Stimulated activated CD8-positive, alpha-beta memory T cell treated with anti-CD3 and anti-CD28 coated beads, Interleukin-7, amount 100 ng/mL, for 1 hour (primary cell): Measurements from ENCODE around the gene SSTR5.
"Not testable (repeated sequence)": the region's sequence is repeated elsewhere in the genome, so short reads cannot be mapped to it uniquely, and the experiment has no call there.

Experiments
- DNase-seq, 2 donors: peaks; one replicate each; pipeline ENCODE4 v3.0.0-alpha.2; 2020; ENCODE audit warnings: low read depth in 2 of 2

Gene SSTR5

DNA sequence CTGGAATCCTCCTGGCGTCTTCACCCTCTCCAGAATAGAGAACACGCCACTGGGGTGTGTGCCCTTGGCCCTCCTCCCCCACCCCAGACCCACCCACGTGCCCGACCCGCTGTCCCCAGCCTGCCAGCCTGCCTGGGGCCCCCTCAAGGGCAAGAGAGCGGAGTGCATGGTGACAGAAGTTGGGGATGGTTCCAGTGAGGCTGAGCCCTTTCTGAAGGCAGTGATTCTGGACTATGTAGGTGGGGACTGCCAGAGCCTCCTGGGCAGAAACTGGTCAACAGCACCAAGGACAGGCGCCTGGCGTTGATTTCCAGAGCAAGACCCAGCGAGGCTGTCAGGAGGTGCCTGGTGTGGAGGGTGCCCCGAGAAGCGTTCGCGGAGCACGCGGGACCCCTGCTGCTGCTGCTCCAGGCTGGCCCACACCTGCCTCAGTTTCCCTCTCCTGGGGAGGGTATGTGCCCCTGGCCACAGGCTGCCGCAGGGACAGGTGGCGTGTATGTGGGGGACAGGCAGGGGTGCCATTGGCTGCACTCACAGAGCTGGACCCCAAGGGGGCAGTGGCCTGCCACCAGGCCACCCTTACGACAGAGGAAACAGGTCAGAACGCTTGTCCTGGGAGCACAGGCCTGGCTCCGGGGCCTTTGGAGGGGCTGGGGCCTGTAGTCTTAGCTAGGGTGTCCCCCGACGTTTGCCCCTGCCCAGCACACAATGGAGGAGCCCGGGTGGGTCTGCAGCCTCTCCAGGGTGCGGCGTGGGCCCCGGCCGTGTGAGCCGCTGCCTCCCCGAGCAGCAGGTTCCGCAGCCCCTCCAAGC, 1.2 kb downstream of the SSTR5 start:
- no peak for DNase-seq

DNA sequence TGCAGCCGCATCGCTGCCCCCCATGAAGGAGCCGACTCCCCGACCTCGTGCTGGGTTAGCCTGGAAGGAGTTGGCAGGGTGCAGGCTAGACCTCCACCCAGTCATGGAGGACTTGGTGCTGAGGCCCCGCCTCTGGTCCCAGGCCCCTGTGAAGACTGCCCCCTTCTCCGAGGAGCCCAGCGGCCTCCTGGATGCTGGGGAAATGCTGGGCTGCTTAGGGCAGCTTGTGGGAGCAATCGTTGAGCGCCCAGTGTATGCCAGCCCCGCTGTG, 1.8 kb downstream of the SSTR5 start:
- DNase-seq: no peak

GRCh38 chr16:1075546-1075945, 3.0 kb downstream of the SSTR5 start:
- DNase-seq: no peak

DNA sequence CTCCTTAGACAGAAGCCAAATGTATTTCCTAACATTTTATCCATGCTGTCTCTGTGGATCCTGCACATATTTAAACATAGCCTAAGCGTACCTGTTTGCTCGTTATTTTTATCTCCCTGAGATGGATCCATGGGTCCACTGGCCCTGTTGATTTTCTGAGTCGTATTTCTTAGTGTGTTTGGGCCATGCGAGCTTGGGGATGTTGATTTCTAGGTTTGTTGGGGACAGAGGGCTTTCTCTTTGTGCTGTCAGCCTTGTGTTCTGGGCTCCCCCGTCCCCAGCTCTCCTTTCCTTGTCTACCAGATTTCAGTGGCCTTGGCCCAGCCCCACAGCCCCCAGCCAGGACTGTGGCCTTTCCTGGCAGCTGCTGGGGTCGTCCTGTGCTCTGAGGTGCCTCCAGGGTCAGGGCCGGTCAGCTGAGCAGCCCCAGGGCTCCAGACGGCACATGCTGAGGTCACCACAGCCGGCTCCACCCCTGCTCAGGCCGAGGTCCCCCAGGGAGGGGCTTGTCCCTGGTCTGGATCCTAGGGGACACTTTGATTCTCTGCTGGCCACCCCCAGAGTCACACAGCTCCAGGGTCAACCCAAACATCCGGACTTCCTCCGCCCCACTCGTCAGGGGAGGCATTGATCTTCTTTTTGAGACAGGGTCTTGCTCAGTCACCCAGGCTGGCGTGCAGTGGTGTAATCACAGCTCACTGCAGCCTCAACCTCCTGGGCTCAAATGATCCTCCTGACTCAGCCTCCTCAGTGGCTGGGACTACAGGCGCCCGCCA, 4.4 kb downstream of the SSTR5 start:
- DNase-seq: no peak

DNA sequence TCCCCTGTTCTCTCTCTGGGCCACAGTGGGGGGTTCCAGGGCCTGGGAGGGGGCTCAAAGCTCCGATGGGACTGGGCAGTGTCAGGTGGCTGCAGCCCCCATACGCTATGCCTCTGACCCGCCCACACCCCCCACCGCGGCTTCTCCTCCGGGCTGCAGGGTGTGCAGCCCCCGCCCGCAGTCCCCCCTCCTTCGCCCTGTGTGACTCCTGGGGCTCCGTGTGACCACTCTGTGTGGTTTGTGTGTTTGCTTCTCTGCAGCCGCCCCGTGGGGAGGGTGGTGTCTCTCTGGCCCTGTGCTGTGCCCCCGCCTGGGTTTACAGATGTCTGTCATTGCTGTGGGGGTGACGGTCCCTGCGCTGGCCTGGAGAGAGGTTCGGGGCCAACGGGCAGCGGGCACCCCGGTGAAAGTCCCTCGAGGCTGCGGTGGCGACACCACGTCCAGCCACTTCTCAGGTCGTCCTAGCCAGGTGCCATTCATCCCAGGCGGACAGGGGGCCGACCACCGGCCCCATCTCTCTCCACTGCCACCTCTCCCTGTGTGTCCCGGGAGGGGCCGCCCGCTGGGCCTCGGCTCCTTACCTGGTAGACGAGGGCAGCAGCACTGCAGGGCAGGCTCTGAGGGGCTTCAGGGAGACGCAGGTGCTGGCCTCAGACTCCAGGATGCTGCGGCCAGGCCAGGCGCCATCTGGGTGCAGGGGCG, 5.5 kb downstream of the SSTR5 start:
- DNase-seq: no peak

DNA sequence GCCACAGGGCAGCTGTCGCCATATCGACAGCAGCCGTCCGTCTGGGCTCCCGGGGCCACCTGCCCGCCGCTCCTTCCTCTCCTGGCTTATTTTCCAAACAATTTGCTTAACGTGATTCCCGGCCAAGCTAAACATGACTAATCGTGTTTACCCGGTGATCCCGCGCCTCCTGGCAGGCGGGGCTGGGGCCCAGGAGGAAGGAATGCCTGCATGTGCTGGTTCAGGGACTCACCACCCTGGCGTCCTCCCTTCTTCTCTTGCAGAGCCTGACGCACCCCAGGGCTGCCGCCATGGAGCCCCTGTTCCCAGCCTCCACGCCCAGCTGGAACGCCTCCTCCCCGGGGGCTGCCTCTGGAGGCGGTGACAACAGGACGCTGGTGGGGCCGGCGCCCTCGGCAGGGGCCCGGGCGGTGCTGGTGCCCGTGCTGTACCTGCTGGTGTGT, 6.1 kb downstream of the SSTR5 start:
- no peak for DNase-seq

GRCh38 chr16:1079341-1079740, 6.8 kb downstream of the SSTR5 start:
- DNase-seq: no peak

DNA sequence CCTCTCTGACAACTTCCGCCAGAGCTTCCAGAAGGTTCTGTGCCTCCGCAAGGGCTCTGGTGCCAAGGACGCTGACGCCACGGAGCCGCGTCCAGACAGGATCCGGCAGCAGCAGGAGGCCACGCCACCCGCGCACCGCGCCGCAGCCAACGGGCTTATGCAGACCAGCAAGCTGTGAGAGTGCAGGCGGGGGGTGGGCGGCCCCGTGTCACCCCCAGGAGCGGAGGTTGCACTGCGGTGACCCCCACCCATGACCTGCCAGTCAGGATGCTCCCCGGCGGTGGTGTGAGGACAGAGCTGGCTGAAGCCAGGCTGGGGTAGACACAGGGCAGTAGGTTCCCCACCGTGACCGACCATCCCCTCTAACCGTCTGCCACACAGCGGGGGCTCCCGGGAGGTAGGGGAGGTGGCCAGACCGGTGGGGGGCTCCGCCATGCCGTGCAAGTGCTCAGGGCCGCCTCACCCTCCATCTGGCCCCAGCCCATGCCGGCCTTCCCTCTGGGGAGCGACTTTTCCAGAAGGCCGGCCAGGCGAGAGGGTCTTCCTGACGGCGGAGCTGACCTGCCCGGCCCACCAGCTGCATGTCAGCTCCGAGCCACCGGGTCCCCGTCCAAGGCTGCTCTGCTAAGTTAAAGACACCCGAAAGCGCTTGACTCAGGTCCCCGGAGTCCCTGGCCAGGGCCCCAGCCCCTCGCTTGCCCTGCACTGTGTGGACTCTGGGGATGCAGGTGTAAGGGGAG, 7.4 kb downstream of the SSTR5 start:
- no peak for DNase-seq

DNA sequence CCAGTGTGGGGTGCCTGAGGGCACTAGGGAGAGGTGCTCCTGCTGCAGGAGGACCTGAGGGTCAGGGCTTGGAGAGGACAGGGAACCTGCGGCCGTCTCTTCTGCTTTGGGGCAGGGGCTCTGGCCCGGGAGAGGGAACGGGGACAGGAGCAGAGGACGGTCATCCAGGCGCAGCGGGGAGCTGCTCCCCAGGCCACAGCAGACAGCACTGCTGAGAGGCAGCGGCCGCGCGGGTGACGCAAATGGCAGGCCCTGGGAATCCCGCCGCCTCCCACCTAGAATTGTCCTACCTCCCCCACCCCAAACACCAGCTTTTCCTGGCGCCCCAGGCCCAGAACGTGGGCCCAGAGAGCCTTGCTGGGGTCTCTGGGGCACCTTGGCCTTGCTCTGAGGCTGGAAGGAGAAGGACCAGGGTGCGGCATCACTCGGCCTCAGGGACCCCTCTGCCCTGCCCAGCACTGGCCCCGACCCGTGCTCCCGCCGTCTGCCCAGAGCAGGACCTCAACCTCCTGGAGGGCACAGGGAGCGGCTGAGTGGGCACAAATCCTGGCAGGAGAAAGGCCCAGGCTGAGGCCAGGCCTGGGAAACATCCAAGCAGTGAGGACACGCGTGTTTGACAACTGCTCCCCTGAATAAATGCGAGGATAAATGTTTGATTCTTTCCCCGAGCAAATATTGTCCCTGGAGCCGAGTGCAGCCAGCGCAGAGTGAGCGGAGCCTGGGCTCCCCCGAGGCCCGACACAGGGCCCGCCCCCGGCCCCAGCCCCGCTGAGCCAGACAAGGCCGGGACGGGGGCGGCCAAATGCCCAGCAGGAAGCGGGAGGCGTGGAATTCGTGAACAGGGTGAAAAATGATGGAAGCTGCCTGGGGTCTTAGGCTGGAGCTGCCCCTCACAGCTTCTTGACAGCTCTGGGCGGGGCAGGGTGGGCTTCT, 8.5 kb downstream of the SSTR5 start:
- DNase-seq: no peak

- no peak for DNase-seq
Observed at GRCh38 chr16:1081734-1082265, 9.3 kb downstream of the SSTR5 start.

DNA sequence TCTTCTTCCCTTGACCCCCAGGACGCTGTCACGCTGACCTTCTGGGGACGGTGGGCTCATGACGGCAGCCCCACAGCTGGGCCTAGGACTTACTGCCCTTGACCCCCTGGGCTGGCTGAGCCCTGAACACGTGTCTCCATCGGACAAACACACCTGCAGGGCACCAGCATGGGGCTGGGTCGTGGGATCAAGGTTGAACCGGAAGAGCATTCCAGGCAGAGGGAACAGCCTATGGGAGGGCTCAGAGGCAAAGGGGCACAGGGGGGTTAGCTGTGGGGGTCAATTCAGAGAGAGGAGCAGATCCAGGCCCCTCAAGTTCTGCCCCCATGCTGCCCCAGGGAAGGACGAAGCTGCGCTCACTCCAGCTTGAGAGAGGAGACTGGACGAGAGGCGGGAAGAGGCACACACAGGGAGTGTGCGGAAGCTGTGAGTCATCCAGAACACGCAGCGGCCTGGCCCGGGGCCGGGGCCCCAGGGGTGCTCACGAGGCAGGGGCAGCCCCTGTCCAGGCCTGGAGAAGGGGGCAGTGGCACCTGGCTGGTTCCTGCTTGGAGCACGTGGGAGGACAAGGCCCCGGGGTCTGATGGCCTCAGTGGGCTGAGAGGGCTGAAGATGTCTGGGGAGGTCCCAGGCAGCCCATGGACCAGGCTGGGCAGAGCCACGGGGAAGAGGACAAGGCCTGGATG, 9.9 kb downstream of the SSTR5 start:
- no peak for DNase-seq

DNA sequence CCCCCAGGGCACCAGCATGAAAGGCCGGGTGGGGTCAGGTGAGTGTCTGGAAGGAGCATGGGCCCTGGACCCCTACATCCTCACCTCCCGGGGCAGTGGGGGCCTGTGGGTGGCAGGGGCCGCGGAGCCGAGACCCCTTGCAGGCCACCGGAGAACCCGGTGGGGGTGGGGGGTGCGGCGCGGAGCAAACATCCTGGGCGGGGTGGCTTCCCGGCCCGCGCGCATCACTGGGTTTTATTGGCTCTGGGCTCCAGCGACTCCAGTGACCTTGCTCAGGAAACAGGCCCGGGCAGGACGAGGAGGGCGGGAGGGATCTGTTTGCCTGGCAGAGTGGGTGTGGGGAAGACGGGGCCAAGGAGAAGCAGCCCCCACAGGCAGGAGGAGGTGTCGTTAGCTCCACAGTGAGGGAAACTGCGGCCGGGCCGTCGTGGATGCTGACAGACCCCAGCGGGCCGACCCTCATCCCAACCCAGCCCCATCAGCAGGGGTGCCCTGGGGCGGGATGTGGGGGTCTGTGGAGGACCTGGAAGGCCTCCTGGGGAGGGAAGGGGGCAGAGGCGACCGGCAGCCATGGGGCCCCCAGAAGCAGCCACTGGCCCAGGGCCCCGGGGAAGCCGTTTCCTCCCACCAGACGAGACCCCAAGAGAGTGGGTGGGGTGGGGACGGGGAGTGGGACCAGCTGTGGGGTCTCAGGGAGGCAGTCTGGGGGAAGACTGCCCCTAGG, 10.6 kb downstream of the SSTR5 start:
- no peak for DNase-seq

DNA sequence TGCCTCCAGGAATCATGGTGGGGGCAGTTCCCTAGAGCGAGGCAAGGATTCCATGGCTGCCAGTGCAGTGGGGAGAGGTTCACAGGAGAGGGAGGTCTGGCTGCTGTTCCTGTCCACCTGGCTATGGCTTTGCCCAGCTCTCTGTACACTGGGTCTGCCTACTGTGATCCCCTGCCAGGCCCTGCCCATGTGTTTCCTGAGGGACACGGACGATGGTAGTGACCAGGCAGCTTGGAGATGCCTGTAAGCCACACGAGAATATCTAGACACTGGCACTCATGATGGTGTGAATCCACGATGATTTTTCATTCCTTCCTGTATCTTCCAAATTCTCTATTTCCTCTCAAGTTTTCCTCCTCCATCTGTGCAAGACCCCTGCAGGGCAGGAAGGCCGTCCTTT, 12.4 kb downstream of the SSTR5 start:
- no peak for DNase-seq

DNA sequence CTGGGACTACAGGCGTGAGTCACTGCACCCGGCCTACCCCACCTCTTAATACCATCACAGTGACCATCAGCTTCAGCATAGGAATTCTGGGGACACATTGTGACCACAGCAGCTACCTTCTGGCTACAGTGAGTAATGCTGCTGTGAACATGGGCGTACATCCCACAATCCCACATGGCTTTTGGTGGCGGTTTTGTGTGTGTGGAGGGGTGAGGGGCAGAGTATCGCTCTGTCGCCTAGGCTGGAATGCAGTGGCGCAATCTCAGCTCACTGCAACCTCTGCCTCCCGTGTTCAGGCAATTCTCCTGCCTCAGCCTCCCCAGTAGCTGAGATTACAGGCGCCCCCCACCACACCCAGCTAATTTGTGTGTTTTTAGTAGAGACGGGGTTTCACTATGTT, 13.9 kb downstream of the SSTR5 start:
- not testable (repeated sequence) for DNase-seq

GRCh38 chr16:1088295-1089170, 16.0 kb downstream of the SSTR5 start:
- DNase-seq: no peak

DNA sequence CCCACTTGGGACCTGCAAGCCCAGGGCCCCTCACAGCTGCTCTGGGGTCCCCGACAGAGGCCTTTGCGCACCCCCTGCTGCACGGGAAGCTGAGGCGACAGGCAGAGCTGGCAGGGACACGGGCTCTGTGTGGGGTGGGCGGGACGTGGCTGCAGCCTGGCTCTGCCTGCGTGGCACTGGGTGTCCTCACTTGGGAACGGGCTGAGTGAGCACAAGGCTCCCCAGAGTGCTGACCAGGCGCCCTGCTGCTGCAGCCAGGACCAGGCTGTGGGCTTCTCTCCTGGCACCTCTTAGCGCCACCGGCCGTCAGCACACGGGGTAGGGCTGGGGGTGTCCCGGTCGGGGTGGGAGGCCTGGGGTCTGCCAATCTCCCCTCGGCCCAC, 16.9 kb downstream of the SSTR5 start:
- DNase-seq: no peak

GRCh38 chr16:1089822-1090619, 17.5 kb downstream of the SSTR5 start:
- DNase-seq: no peak
